Lower leg skin (tissue), 3 donors: Measurements from ENCODE around the gene CDH20.

Experiments used
- CTCF ChIP-seq, 3 donors: fragments of 450-650 bp; IDR thresholded peaks; one replicate each; pipeline ENCODE4 v1.5.1; 2016; ENCODE audit warnings: antibody characterized with exemption in 3 of 3, mild to moderate bottlenecking in 3 of 3, moderate library complexity in 2 of 3
- POLR2A ChIP-seq, 2 donors: fragments of 450-650 bp; IDR thresholded peaks; one replicate each; pipeline ENCODE4 v1.6.1; 2016 to 2017; ENCODE audit warnings: antibody characterized with exemption in 2 of 2, mild to moderate bottlenecking in 1 of 2, moderate library complexity in 1 of 2

- TF ChIP-seq CTCF (IDR thresholded peaks at IDR 0.05): no peak
- TF ChIP-seq POLR2A (IDR thresholded peaks at IDR 0.05): no peak
Observed at GRCh38 chr18:61428266-61428665, 95.0 kb downstream of the CDH20 start.
